Small intestine (tissue), 7 donors: ENCODE results near the gene BDH1. TPM values are rescaled to one million over a fixed set of nuclear protein-coding genes. Genes with fewer than 3 reads are reported as not detected.

Experiments used
- DNase-seq, 2 donors: peaks; one replicate each; pipeline versions ENCODE4 v3.0.0 to v3.0.0-alpha.2; 2013
- FAIRE-seq: peaks from 2 replicates; lab custom pipeline; 2012; peaks lifted over from hg19 to GRCh38; lab: Jason Lieb, UNC
- H3K27ac ChIP-seq, 3 donors: one replicate each; pipeline ENCODE4 v1.5.1; 2013; ENCODE audit warnings: low read length in 2 of 3, mild to moderate bottlenecking in 2 of 3, control low read depth in 1 of 3, inconsistent platforms in 1 of 3, low read depth in 1 of 3, moderate library complexity in 1 of 3
- H3K27me3 ChIP-seq, 3 donors: one replicate each; pipeline ENCODE4 v1.6.1; 2013; ENCODE audit warnings: low read length in 3 of 3, inconsistent platforms in 1 of 3; ENCODE audit not compliant: control insufficient read depth in 3 of 3, insufficient read depth in 3 of 3
- H3K36me3 ChIP-seq, 3 donors: one replicate each; pipeline ENCODE4 v1.6.1; 2013; ENCODE audit warnings: low read length in 3 of 3, inconsistent platforms in 1 of 3, low read depth in 1 of 3, mild to moderate bottlenecking in 1 of 3, moderate library complexity in 1 of 3; ENCODE audit not compliant: control insufficient read depth in 3 of 3, insufficient read depth in 2 of 3
- H3K4me1 ChIP-seq, 3 donors: one replicate each; pipeline ENCODE4 v1.6.1; 2013; ENCODE audit warnings: low read length in 2 of 3, inconsistent platforms in 1 of 3, low read depth in 1 of 3, mild to moderate bottlenecking in 1 of 3, moderate library complexity in 1 of 3; ENCODE audit not compliant: control insufficient read depth in 3 of 3, insufficient read depth in 2 of 3
- H3K4me3 ChIP-seq, 3 donors: one replicate each; pipeline ENCODE4 v1.5.1; 2013; ENCODE audit warnings: low read length in 3 of 3, control low read depth in 1 of 3, inconsistent platforms in 1 of 3, low read depth in 1 of 3, mild to moderate bottlenecking in 1 of 3, moderate library complexity in 1 of 3
- H3K9me3 ChIP-seq, 2 donors: one replicate each; pipeline ENCODE4 v1.6.1; 2013; ENCODE audit warnings: low read depth in 1 of 2, low read length in 1 of 2; ENCODE audit not compliant: control insufficient read depth in 2 of 2, insufficient read depth in 1 of 2
- WGBS, 3 donors: extraction: QIAGEN DNeasy Blood & Tissue Kit; methylation state at CpG; one replicate each; pipeline ENCODE4 v1.1.7; 2013; 5-methylcytosine and 5-hydroxymethylcytosine counted together
- polyA plus RNA-seq, 4 donors: library from polyadenylated mRNA; stranded (reverse) in 3 of 4; unstranded in 1 of 4; fragments of 200-250 nt in 3 of 4; fragments of 120-200 nt in 1 of 4; gene quantifications; one replicate each; pipeline versions ENCODE4 v1.2.1 to v1.2.3, GENCODE V29; 2013
- donor health status: healthy with polysubstance abuse.
- donor health status: control.
- donor health status: control.
- donor health status: Bipolar disorder and iron deficiency.
- donor health status: healthy.

The BDH1 gene
- polyA plus RNA-seq, 4 donors: 71.1 to 101 (median 91.4) TPM

- H3K9me3 ChIP-seq: no peaks in the 10 kb centered on the region
- peaks cover 0 to 7% (median 5%) of the 10 kb centered on the region in 3 donors for H3K4me1 ChIP-seq
- no peaks in the 10 kb centered on the region for H3K27me3 ChIP-seq
- FAIRE-seq: no peak
- no peaks in the 10 kb centered on the region for H3K36me3 ChIP-seq
- H3K27ac ChIP-seq: no peak overlapping the region
- WGBS, 3 donors: 91 to 95% (median 92%) methylated on average over 12 of the region's 12 CpGs
- no peak for DNase-seq
- H3K4me3 ChIP-seq: no peak overlapping the region
Observed at GRCh38 chr3:197491923-197492664, 63.7 kb downstream of the BDH1 start.

- Histone ChIP-seq H3K27ac (no peak overlapping the region), H3K9me3 (no peaks in the 10 kb centered on the region), H3K27me3 (no peaks in the 10 kb centered on the region), H3K36me3 (no peaks in the 10 kb centered on the region), H3K4me3 (no peak overlapping the region), H3K4me1 (peaks cover 0 to 7% (median 5%) of the 10 kb centered on the region in 3 donors)
- FAIRE-seq (no peak), DNase-seq (no peak)
- 80 to 85% (median 84%) methylated on average over 7 of the region's 7 CpGs for WGBS, 3 donors
Observed at GRCh38 chr3:197491478-197491877, 64.3 kb downstream of the BDH1 start.

- H3K9me3 ChIP-seq: no peaks in the 10 kb centered on the region
- FAIRE-seq: no peak
Observed at GRCh38 chr3:197490098-197491058, 65.4 kb downstream of the BDH1 start.

GRCh38 chr3:197487911-197488391 lies 67.8 kb downstream of the BDH1 start:
- WGBS, 3 donors: 61 to 75% (median 73%) methylated on average over 8 of the region's 8 CpGs
- no peaks in the 10 kb centered on the region for H3K36me3 ChIP-seq
- no peaks in the 10 kb centered on the region for H3K27me3 ChIP-seq
- H3K4me1 ChIP-seq: no peaks in the 10 kb centered on the region
- no peak for FAIRE-seq
- no peaks in the 10 kb centered on the region for H3K9me3 ChIP-seq
- H3K4me3 ChIP-seq: no peak overlapping the region
- no peak for DNase-seq
- H3K27ac ChIP-seq: no peak overlapping the region

More at GRCh38 chr3:197490098-197491058, 65.4 kb downstream of the BDH1 start:
- DNase-seq: no peak
- peaks cover 0 to 7% (median 5%) of the 10 kb centered on the region in 3 donors for H3K4me1 ChIP-seq
- H3K27me3 ChIP-seq: no peaks in the 10 kb centered on the region
- H3K36me3 ChIP-seq: no peaks in the 10 kb centered on the region
- no peak overlapping the region for H3K27ac ChIP-seq
- H3K4me3 ChIP-seq: no peak overlapping the region
- 70 to 77% (median 76%) methylated on average over 13 of the region's 13 CpGs for WGBS, 3 donors

- FAIRE-seq (no peak), DNase-seq (no peak)
- H3K36me3 ChIP-seq: no peaks in the 10 kb centered on the region
- H3K9me3 ChIP-seq: no peaks in the 10 kb centered on the region
- 56 to 94% (median 74%) methylated on average over 1 of the region's 1 CpG for WGBS, 3 donors
- H3K27me3 ChIP-seq: no peaks in the 10 kb centered on the region
- no peak overlapping the region for H3K4me3 ChIP-seq
- no peak overlapping the region for H3K27ac ChIP-seq
- no peaks in the 10 kb centered on the region for H3K4me1 ChIP-seq
Observed at GRCh38 chr3:197486861-197487260, 68.9 kb downstream of the BDH1 start.

GRCh38 chr3:197485143-197485542 lies 70.6 kb downstream of the BDH1 start:
- Histone ChIP-seq H3K27me3 (peaks cover 0 to under 1% (median 0%) of the 10 kb centered on the region in 3 donors), H3K27ac (no peak overlapping the region), H3K4me1 (no peaks in the 10 kb centered on the region), H3K4me3 (no peak overlapping the region), H3K9me3 (no peaks in the 10 kb centered on the region), H3K36me3 (no peaks in the 10 kb centered on the region)
- DNase-seq (no peak), FAIRE-seq (no peak)
- WGBS, 3 donors: 71 to 92% (median 90%) methylated on average over 5 of the region's 5 CpGs

GRCh38 chr3:197484204-197484901 lies 71.4 kb downstream of the BDH1 start:
- WGBS, 3 donors: 80 to 89% (median 86%) methylated on average over 12 of the region's 12 CpGs
- no peak for FAIRE-seq
- DNase-seq: no peak
- Histone ChIP-seq H3K27me3 (peaks cover 0 to 3% (median 0%) of the 10 kb centered on the region in 3 donors), H3K4me1 (no peaks in the 10 kb centered on the region), H3K4me3 (no peak overlapping the region), H3K9me3 (no peaks in the 10 kb centered on the region), H3K36me3 (no peaks in the 10 kb centered on the region), H3K27ac (no peak overlapping the region)

- FAIRE-seq (no peak), DNase-seq (no peak)
- 81 to 83% (median 83%) methylated on average over 4 of the region's 4 CpGs for whole genome bisulfite sequencing, 3 donors
- Histone ChIP-seq H3K27me3 (peaks cover 0 to 3% (median 0%) of the 10 kb centered on the region in 3 donors), H3K4me3 (no peak overlapping the region), H3K36me3 (no peaks in the 10 kb centered on the region), H3K9me3 (no peaks in the 10 kb centered on the region), H3K4me1 (no peaks in the 10 kb centered on the region), H3K27ac (no peak overlapping the region)
Observed at GRCh38 chr3:197482001-197482400, 73.8 kb downstream of the BDH1 start.
